ENCODE results near the gene CD274.
"Not testable (repeated sequence)": the region's sequence is repeated elsewhere in the genome, so short reads cannot be mapped to it uniquely, and the experiment has no call there.

The CD274 gene

GRCh38 chr9:5429873-5430564, 20.3 kb upstream of the CD274 start:
- in situ Hi-C loops (cut with MboI; ENCODE audit: low pct_unique_long_range_greater_than_20kb, low sequenced_read_pairs, unreplicated experiment): loop anchor here (10.0 to 25.0 kb wide), 2 partner anchors 245 to 443 kb away; partner anchors contain the start of genes INSL6 and JAK2
- no peak for TF ChIP-seq CTCF (IDR thresholded peaks at IDR 0.05; ENCODE audit: extremely low read depth, insufficient read depth, missing control alignments)

GRCh38 chr9:5430912-5431311, 19.4 kb upstream of the CD274 start:
- no peak for DNase-seq (ENCODE audit: low spot score)
- in situ Hi-C loops (cut with MboI; ENCODE audit: low pct_unique_long_range_greater_than_20kb, low sequenced_read_pairs, unreplicated experiment): loop anchor here (25.0 kb wide), 1 partner anchor 444 kb away; the partner anchor contains the start of gene JAK2
- no peak for TF ChIP-seq CTCF (IDR thresholded peaks at IDR 0.05; ENCODE audit: extremely low read depth, insufficient read depth, missing control alignments)

More at GRCh38 chr9:5429873-5430564, 20.3 kb upstream of the CD274 start:
- no peak for DNase-seq (ENCODE audit: low spot score)

DNA sequence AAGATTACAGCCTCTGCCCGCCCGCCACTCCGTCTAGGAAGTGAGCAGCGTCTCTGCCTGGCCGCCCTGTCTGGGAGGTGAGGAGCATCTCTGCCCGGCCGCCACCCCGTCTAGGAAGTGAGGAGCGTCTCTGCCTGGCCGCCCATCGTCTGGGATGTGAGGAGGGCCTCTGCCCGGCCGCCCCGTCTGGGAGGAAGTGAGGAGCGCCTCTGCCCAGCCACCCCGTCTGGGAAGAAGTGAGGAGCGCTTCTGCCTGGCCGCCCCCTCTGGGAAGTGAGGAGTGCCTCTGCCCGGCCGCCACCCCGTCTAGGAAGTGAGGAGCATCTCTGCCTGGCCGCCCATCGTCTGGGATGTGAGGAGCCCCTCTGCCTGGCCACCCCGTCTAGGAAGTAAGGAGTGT, 17.5 kb upstream of the CD274 start:
- DNase-seq (ENCODE audit: low spot score): not testable (repeated sequence)
- in situ Hi-C loops (cut with MboI; ENCODE audit: low pct_unique_long_range_greater_than_20kb, low sequenced_read_pairs, unreplicated experiment): loop anchor here (25.0 kb wide), 1 partner anchor 446 kb away; the partner anchor contains the start of gene JAK2

GRCh38 chr9:5433328-5433727, 17.0 kb upstream of the CD274 start:
- in situ Hi-C loops (cut with MboI; ENCODE audit: low pct_unique_long_range_greater_than_20kb, low sequenced_read_pairs, unreplicated experiment): loop anchor here (25.0 kb wide), 1 partner anchor 446 kb away; the partner anchor contains the start of gene JAK2
- DNase-seq (ENCODE audit: low spot score): not testable (repeated sequence)

DNA sequence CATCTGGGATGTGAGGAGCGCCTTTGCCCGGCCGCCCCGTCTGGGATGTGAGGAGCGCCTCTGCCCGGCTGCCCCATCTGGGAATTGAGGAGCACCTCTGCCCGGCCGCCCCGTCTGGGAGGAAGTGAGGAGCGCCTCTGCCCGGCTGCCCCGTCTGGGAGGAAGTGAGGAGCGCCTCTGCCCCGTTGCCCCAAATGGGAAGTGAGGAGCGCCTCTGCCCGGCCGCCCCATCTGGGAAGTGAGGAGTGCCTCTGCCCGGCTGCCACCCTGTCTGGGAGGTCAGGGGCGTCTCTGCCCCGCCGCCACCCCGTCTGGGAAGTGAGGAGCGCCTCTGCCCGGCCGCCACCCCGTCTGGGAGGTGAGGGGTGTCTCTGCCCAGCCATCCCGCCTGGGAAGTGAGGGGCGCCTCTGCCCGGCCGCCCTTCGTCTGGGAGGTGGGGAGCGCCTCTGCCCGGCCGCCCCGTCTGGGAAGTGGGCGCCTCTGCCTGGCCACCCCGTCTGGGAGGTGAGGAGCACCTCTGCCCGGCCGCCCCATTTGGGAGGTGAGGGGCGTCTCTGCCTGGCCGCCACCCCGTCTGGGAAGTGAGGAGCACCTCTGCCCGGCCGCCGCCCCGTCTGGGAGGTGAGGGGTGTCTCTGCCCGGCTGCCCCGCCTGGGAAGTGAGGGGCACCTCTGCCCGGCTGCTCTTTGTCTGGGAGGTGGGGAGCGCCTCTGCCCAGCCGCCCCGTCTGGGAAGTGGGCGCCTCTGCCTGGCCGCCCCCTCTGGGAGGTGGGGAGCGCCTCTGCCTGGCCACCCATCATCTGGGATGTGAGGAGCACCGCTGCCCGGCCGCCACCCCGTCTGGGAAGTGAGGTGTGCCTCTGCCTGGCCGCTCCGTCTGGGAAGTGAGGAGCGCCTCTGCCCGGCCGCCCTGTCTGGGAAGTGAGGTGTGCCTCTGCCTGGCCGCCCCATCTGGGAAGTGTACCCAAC, 16.2 kb upstream of the CD274 start:
- not testable (repeated sequence) for DNase-seq (ENCODE audit: low spot score)
- in situ Hi-C loops (cut with MboI; ENCODE audit: low pct_unique_long_range_greater_than_20kb, low sequenced_read_pairs, unreplicated experiment): loop anchor here (25.0 kb wide), 1 partner anchor 447 kb away; the partner anchor contains the start of gene JAK2

- in situ Hi-C loops (cut with MboI; ENCODE audit: low pct_unique_long_range_greater_than_20kb, low sequenced_read_pairs, unreplicated experiment): loop anchor here (25.0 kb wide), 1 partner anchor 449 kb away; the partner anchor contains the start of gene JAK2
- no peak for DNase-seq (ENCODE audit: low spot score)
- TF ChIP-seq CTCF (IDR thresholded peaks at IDR 0.05; ENCODE audit: extremely low read depth, insufficient read depth, missing control alignments): no peak
Measured at GRCh38 chr9:5435912-5436311, 14.4 kb upstream of the CD274 start.

- in situ Hi-C loops (cut with MboI; ENCODE audit: low pct_unique_long_range_greater_than_20kb, low sequenced_read_pairs, unreplicated experiment): loop anchor here (25.0 kb wide), 1 partner anchor 449 kb away; the partner anchor contains the start of gene JAK2
- TF ChIP-seq CTCF (IDR thresholded peaks at IDR 0.05; ENCODE audit: extremely low read depth, insufficient read depth, missing control alignments): no peak
- DNase-seq (ENCODE audit: low spot score): no peak
Measured at GRCh38 chr9:5436441-5436840, 13.9 kb upstream of the CD274 start.
